ACHN (cell line): Measurements from ENCODE around the gene SF3A1.

ENCODE experiments used
- DNase-seq: peaks from one replicate; pipeline ENCODE4 v3.0.0-alpha.2; 2015
- in situ Hi-C: cut with HindIII; loops from 2 replicates; pipeline ENCODE4 v1.10.0; 2017; ENCODE audit warnings: low sequenced_read_pairs, low pct_ligation_motif_present, low pct_unique_long_range_greater_than_20kb

Gene SF3A1

GRCh38 chr22:30284172-30284571, 72.5 kb downstream of the SF3A1 start:
- no peak for DNase-seq
- in situ Hi-C loops: no loop called here

GRCh38 chr22:30283342-30283741, 73.4 kb downstream of the SF3A1 start:
- no peak for DNase-seq
- in situ Hi-C loops: no loop called here

GRCh38 chr22:30282616-30283046, 74.1 kb downstream of the SF3A1 start:
- DNase-seq: no peak
- in situ Hi-C loops: no loop called here
